Activated CD4-positive, CD25-positive, alpha-beta regulatory T cell treated with anti-CD3 and anti-CD28 coated beads, Interleukin-2, amount 50 U/mL, for 24 hours (primary cell): ENCODE results near the gene RNF225.
"Not testable (repeated sequence)": the region's sequence is repeated elsewhere in the genome, so short reads cannot be mapped to it uniquely, and the experiment has no call there.

ENCODE experiments used
- ATAC-seq, 2 donors: fragments of 150-1000 bp; cut with Tn5 transposase; one replicate each; pipeline ENCODE4 v1.10.0; 2021; ENCODE audit warnings: mild to moderate bottlenecking in 1 of 2, moderate library complexity in 1 of 2

Gene RNF225

GRCh38 chr19:58409010-58409790 is 13.7 kb downstream of the RNF225 start:
- no peak for ATAC-seq

GRCh38 chr19:58416604-58417003 is 21.1 kb downstream of the RNF225 start:
- ATAC-seq, result no peak

GRCh38 chr19:58417071-58417470 is 21.6 kb downstream of the RNF225 start:
- no peak for ATAC-seq

GRCh38 chr19:58428617-58429016 is 33.2 kb downstream of the RNF225 start:
- ATAC-seq, result no peak

- ATAC-seq, result no peak
Observed at GRCh38 chr19:58429745-58430144, 34.3 kb downstream of the RNF225 start.

GRCh38 chr19:58434217-58434616 is 38.8 kb downstream of the RNF225 start:
- no peak for ATAC-seq

GRCh38 chr19:58439576-58440554 is 44.4 kb downstream of the RNF225 start, which contains the start of gene ZNF132:
Gene ZNF132, minus strand, starts transcription at chr19:58440153. Its CDS starts 332 bp downstream, at chr19:58439821.
- peak; percentile 99 for ATAC-seq

GRCh38 chr19:58440556-58440955 is 45.1 kb downstream of the RNF225 start:
- ATAC-seq, result no peak

GRCh38 chr19:58442986-58443385 is 47.5 kb downstream of the RNF225 start:
- ATAC-seq, result not testable (repeated sequence)
